ENCODE measurements around the gene REG3G.

Gene REG3G

GRCh38 chr2:79025421-79025820, at the start of gene REG3G:
Gene REG3G (plus strand): TSS chr2:79025702. CDS start chr2:79026094, 392 bp downstream.
- no peak for DNase-seq (ENCODE audit: low spot score)

- no peak for DNase-seq (ENCODE audit: low spot score)
These were observed 47.8 kb upstream of the REG3G start for GRCh38 chr2:78977661-78978145.

GRCh38 chr2:78978340-78978739, 47.2 kb upstream of the REG3G start:
- no peak for DNase-seq (ENCODE audit: low spot score)

GRCh38 chr2:78979380-78980151, 45.9 kb upstream of the REG3G start:
- DNase-seq (ENCODE audit: low spot score) = peak; percentile 56

GRCh38 chr2:78980152-78980465, 45.4 kb upstream of the REG3G start:
- no peak for DNase-seq (ENCODE audit: low spot score)

GRCh38 chr2:78980871-78981270, 44.6 kb upstream of the REG3G start:
- no peak for DNase-seq (ENCODE audit: low spot score)

DNA sequence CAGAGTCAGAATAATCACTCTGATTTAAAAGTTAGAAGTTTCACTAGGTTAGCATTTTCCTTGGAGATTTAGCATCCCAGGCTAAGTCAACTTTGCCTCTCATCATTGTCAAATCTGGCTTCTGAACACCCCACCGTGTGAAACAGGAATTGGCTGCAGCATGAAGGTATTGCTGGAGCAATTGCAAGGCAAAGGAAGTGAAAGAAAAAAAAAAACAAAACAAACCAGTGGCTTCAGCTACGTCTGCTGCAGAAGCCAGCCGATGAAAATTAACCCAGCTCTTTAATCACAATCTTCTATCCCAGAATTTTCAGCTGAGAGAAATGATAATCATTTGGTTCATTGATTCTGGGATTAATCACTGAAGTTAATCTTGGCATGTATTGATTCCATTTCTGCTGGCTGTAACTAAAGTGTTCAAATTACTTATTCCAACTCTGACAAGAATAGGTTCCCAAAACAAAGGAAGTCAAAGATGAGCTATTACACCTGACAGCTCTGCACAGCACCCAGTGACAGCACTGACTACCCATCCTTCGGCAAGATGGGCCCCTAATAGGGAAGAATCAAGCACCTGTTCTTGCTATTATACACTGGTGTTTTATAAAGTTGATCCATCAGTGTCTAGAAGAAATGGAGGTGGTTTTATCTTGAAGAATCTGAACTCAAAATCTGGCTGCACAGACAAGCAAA, 42.7 kb upstream of the REG3G start:
- peak; percentile 55 for DNase-seq (ENCODE audit: low spot score)

DNA sequence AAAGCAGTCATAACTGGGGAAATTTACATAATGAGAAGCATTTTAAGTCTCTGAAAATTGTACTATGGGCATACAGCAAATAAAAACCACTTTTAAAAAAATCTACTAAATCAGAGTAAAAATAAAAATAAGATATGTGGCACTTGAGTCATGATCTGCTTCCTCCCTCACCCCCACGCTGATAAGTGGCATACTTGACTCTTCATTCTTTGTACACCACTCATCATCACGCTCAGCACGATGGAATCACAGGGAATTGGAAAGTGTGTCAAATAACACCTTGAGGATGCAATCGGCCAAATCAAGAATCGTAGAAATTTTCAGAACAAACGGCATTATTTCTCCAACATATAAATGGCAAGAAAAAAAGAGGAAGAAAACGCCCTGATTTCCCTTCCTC, 41.1 kb upstream of the REG3G start:
- DNase-seq (ENCODE audit: low spot score) = no peak

DNA sequence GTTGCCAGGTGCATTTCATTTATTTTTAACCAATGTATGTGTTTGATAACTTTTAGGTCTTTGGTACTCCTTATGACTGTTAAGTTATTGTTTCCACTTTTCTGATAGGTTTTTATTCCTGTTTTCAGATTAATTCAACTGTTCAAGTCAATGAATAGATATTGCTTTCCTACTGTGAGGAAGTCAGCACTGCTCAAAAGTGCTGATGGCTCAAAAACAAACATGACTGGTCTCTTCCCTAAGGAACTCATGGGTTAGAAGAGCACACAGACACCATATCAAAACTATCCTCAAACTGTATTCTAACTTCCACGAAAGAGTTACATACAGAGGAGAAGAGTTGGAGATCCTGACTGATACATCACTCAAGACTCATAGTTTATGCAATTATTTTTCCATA, 39.9 kb upstream of the REG3G start:
- no peak for DNase-seq (ENCODE audit: low spot score)

- DNase-seq (ENCODE audit: low spot score) = no peak
These were observed 36.5 kb upstream of the REG3G start for GRCh38 chr2:78989051-78989450.

- peak; percentile 37 for DNase-seq (ENCODE audit: low spot score)
These were observed 33.1 kb upstream of the REG3G start for GRCh38 chr2:78992451-78992806.

- peak; percentile 52 for DNase-seq (ENCODE audit: low spot score)
These were observed 32.5 kb upstream of the REG3G start for GRCh38 chr2:78992807-78993517.

DNA sequence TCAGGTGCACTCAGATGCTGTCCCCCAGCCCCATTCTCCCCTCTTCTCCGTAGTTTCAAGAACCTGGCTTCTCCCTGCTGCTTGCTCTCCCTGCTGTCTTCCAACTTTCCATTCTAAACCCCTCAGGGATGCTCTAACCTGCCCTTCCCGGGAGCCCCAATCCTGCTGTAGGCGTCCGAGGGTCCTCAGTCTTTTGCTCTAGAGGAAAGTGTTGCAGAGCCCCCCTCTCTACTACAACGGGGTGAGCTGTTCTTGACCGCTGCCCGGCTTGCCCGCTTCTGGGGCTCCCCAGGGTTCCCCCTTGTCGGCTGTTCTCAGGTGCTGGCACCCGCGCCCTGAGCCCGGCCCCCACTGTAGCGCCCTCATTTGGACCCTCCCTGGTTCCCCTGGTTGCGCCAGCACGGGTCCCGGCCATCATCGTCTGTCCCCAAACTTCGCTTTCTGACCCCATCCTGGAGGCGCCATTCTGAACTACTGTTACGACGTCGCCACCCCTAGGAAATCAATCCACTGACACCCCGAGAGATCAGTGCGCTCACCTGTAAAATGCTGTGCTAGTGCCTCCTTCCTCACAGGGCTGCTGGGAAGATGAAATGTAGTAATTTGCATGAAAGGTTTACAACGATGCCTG, 31.9 kb upstream of the REG3G start:
- peak; percentile 53 for DNase-seq (ENCODE audit: low spot score)

GRCh38 chr2:78994789-78995188, 30.7 kb upstream of the REG3G start:
- no peak for DNase-seq (ENCODE audit: low spot score)

- DNase-seq (ENCODE audit: low spot score) = no peak
These were observed 26.1 kb upstream of the REG3G start for GRCh38 chr2:78999406-78999805.

GRCh38 chr2:79000008-79000576, 25.4 kb upstream of the REG3G start:
- DNase-seq (ENCODE audit: low spot score) = no peak

GRCh38 chr2:79001285-79001684, 24.2 kb upstream of the REG3G start:
- no peak for DNase-seq (ENCODE audit: low spot score)

- DNase-seq (ENCODE audit: low spot score) = no peak
These were observed 20.8 kb upstream of the REG3G start for GRCh38 chr2:79004680-79005079.

GRCh38 chr2:79005216-79005615, 20.3 kb upstream of the REG3G start:
- no peak for DNase-seq (ENCODE audit: low spot score)

- no peak for DNase-seq (ENCODE audit: low spot score)
These were observed 16.1 kb upstream of the REG3G start for GRCh38 chr2:79009388-79009787.

- no peak for DNase-seq (ENCODE audit: low spot score)
These were observed 14.0 kb upstream of the REG3G start for GRCh38 chr2:79011496-79011895.

DNA sequence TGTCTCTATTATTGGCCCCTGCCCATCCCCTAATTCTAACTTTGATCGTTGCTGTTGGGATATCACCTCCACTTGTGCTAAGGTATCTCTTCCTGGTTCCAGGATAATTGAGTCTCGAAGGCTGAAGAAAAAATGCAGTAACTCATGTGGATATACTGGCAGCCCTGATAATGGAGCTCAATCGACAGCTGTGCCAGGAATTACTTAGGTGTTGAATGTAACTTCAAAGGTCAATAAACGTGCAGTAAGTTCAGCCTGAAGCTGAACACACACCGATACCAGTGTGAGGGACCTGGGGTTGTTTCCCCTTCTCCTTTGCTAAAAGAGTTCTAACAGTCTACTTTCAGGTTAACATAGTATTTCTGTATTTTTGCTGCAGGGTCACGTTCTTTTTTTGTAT, 11.9 kb upstream of the REG3G start:
- DNase-seq (ENCODE audit: low spot score) = no peak

Data from putamen (tissue), 1 donor.